ENCODE measurements around the gene MAP3K14. TPM values are rescaled to one million over a fixed set of nuclear protein-coding genes. Genes with fewer than 3 reads are reported as not detected.

Gene MAP3K14
- total and polyA plus RNA-seq, 2 donors (not counting 1 experiment from before 2014, with no cell fraction given), result 3.6 to 5.2 TPM

GRCh38 chr17:45221081-45222013 is 95.5 kb downstream of the MAP3K14 start, which contains the start of gene FMNL1:
TSS of gene FMNL1 (plus strand) at chr17:45221885. CDS start at chr17:45222125, 240 bp downstream.
- H3K79me2 ChIP-seq (ENCODE audit: control insufficient read depth, insufficient read depth, low read length), result no peaks in the 10 kb centered on the region
- no peak for DNase-seq (ENCODE audit: low read depth in 2 of 2)
- H2AFZ ChIP-seq (ENCODE audit: low read length), result no peak within 1 kb of the TSS
- H3K4me3 ChIP-seq (replicated peaks in 1 of 4; ENCODE audit: control extremely low read depth in 1 of 4, insufficient read depth in 1 of 4, low read depth in 3 of 4, low read length in 4 of 4), result peak within 1 kb of the TSS in 3 of 4 experiments; percentile 17 to 55 (median 49)
- H3K27ac ChIP-seq (ENCODE audit: insufficient read depth, low read length), result no peak within 1 kb of the TSS
- H3K36me3 ChIP-seq (ENCODE audit: control insufficient read depth, insufficient read depth, low read length), result no peaks in the 10 kb centered on the region
- no peaks in the 10 kb centered on the region for H3K4me1 ChIP-seq (ENCODE audit: control insufficient read depth, extremely low read depth, insufficient read depth, low read length)
- peak within 1 kb of the TSS; percentile 25 for H3K4me2 ChIP-seq (ENCODE audit: extremely low read depth, insufficient read depth, low read length)
- H3K9ac ChIP-seq (ENCODE audit: insufficient read depth, low read length), result no peak within 1 kb of the TSS
- no peaks in the 10 kb centered on the region for H4K20me1 ChIP-seq (ENCODE audit: control insufficient read depth, extremely low read depth, insufficient read depth, low read length)
- TF ChIP-seq EZH2 (IDR thresholded peaks at IDR 0.05; ENCODE audit: low read length, missing control alignments), result peak; percentile 93
- no peak for TF ChIP-seq CTCF (conservative IDR thresholded peaks at IDR 0.05 in 1 of 2, IDR thresholded peaks at IDR 0.05 in 1 of 2; ENCODE audit: low read depth in 1 of 2, low read length in 2 of 2)
- peaks cover 22% of the 10 kb centered on the region for H3K27me3 ChIP-seq (ENCODE audit: control insufficient read depth, insufficient read depth, low read length)
- H3K9me3 ChIP-seq (ENCODE audit: control insufficient read depth, insufficient read depth, low read depth, low read length), result no peaks in the 10 kb centered on the region

GRCh38 chr17:45220079-45220478 is 96.7 kb downstream of the MAP3K14 start:
- Histone ChIP-seq H3K9me3 (ENCODE audit: control insufficient read depth, insufficient read depth, low read depth, low read length) (no peaks in the 10 kb centered on the region), H3K9ac (ENCODE audit: insufficient read depth, low read length) (no peak overlapping the region), H2AFZ (ENCODE audit: low read length) (no peak overlapping the region), H3K4me1 (ENCODE audit: control insufficient read depth, extremely low read depth, insufficient read depth, low read length) (no peaks in the 10 kb centered on the region), H4K20me1 (ENCODE audit: control insufficient read depth, extremely low read depth, insufficient read depth, low read length) (no peaks in the 10 kb centered on the region), H3K36me3 (ENCODE audit: control insufficient read depth, insufficient read depth, low read length) (no peaks in the 10 kb centered on the region), H3K4me3 (replicated peaks in 1 of 4; ENCODE audit: control extremely low read depth in 1 of 4, insufficient read depth in 1 of 4, low read depth in 3 of 4, low read length in 4 of 4) (no peak overlapping the region), H3K27me3 (ENCODE audit: control insufficient read depth, insufficient read depth, low read length) (peaks cover 22% of the 10 kb centered on the region), H3K27ac (ENCODE audit: insufficient read depth, low read length) (no peak overlapping the region), H3K4me2 (ENCODE audit: extremely low read depth, insufficient read depth, low read length) (no peak overlapping the region), H3K79me2 (ENCODE audit: control insufficient read depth, insufficient read depth, low read length) (no peaks in the 10 kb centered on the region)
- no peak for DNase-seq (ENCODE audit: low read depth in 2 of 2)
- no peak for TF ChIP-seq CTCF (conservative IDR thresholded peaks at IDR 0.05 in 1 of 2, IDR thresholded peaks at IDR 0.05 in 1 of 2; ENCODE audit: low read depth in 1 of 2, low read length in 2 of 2)
- TF ChIP-seq EZH2 (IDR thresholded peaks at IDR 0.05; ENCODE audit: low read length, missing control alignments), result no peak

- Histone ChIP-seq H3K36me3 (ENCODE audit: control insufficient read depth, insufficient read depth, low read length) (no peaks in the 10 kb centered on the region), H3K27me3 (ENCODE audit: control insufficient read depth, insufficient read depth, low read length) (peaks cover 22% of the 10 kb centered on the region), H3K9ac (ENCODE audit: insufficient read depth, low read length) (no peak overlapping the region), H3K79me2 (ENCODE audit: control insufficient read depth, insufficient read depth, low read length) (no peaks in the 10 kb centered on the region), H2AFZ (ENCODE audit: low read length) (no peak overlapping the region), H3K4me3 (replicated peaks in 1 of 4; ENCODE audit: control extremely low read depth in 1 of 4, insufficient read depth in 1 of 4, low read depth in 3 of 4, low read length in 4 of 4) (no peak overlapping the region), H3K4me2 (ENCODE audit: extremely low read depth, insufficient read depth, low read length) (no peak overlapping the region), H4K20me1 (ENCODE audit: control insufficient read depth, extremely low read depth, insufficient read depth, low read length) (no peaks in the 10 kb centered on the region), H3K9me3 (ENCODE audit: control insufficient read depth, insufficient read depth, low read depth, low read length) (no peaks in the 10 kb centered on the region), H3K27ac (ENCODE audit: insufficient read depth, low read length) (no peak overlapping the region), H3K4me1 (ENCODE audit: control insufficient read depth, extremely low read depth, insufficient read depth, low read length) (no peaks in the 10 kb centered on the region)
- TF ChIP-seq CTCF (conservative IDR thresholded peaks at IDR 0.05 in 1 of 2, IDR thresholded peaks at IDR 0.05 in 1 of 2; ENCODE audit: low read depth in 1 of 2, low read length in 2 of 2) (peak; percentile 86 to 94), EZH2 (IDR thresholded peaks at IDR 0.05; ENCODE audit: low read length, missing control alignments) (no peak)
- peak; percentile 53 to 84 for DNase-seq (ENCODE audit: low read depth in 2 of 2)
Observed at GRCh38 chr17:45218895-45219661, 97.7 kb downstream of the MAP3K14 start.
